Measurements from ENCODE around the gene HELZ2.

The HELZ2 gene

DNA sequence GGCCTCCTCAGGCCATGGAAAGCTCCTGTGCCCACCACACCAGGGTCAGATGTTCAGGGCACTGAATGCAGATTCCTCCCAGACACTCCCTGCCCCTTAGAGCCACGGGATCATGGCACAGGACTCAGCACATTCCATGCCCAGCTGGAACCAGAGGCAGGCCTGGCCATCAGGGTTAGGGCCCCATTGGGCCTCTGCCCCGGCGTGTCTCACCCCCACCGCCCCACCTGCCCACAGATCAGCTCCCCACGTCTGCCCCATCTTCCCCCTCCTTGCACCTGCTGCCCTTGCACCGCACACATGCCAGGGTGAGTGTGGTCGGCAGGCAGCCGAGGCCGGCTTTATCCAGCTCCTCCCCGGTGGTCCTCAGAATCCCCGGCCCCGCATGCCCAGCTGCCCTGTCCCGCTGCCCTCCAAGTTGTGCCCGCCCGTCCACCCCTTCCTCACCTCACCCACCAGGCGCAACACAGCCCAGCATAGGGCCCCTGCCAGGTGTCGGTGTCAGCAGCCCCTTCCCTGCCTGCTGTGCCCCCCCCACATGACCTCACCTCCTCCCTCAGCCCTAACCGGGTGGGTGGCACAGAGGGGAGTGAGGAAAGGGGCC lies 24.3 kb downstream of the HELZ2 start:
- no peak for DNase-seq (ENCODE audit: low read depth in 2 of 2)

- DNase-seq (ENCODE audit: low read depth in 2 of 2), result no peak
Observed at GRCh38 chr20:63549019-63549418, 25.0 kb downstream of the HELZ2 start.

- DNase-seq (ENCODE audit: low read depth in 2 of 2), result no peak
Observed at GRCh38 chr20:63548542-63548941, 25.5 kb downstream of the HELZ2 start.

DNA sequence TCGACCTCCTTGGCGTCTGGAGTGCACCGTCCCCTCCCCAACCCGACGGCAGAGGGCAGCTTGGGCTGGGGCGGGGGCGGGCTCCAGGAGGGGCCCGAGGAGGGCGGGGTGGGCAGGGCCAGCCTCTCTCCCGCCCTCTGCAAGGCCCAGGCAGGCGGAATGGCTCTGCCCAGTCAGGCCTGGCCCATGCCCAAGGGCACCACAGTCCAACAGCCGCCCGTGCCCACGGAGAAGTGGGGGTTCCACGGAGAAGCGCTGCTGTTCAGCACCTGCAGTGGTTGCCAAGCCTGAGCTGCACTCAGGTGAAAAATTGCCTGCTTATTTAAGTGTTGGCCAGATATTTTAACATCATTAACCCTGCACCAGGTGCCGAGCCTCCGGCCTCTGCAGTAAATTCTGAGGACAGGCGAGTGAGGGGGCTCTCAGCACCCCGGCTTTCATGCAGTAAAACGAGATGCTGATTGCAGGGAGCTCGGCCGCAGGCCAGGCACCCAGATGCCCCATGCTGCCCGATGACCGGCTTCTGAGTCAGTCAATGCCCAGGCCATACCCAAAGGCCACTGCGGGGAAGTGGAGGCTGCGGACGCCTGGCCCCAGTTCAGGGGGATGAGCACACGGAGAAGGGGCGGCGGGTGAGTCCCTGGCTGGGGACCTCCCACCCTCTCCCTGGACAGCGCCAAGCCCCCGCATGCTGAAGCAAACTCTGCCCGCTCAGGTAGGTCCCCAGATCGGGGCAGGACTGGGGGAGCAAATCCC lies 26.1 kb downstream of the HELZ2 start, which contains the start of gene SRMS:
TSS of gene SRMS (minus strand) at position 25 of the 756 bp plus-strand sequence. CDS start 286 bp downstream, outside the sequence.
- no peak for DNase-seq (ENCODE audit: low read depth in 2 of 2)

GRCh38 chr20:63546956-63547724 lies 26.9 kb downstream of the HELZ2 start:
- DNase-seq (ENCODE audit: low read depth in 2 of 2), result no peak

DNA sequence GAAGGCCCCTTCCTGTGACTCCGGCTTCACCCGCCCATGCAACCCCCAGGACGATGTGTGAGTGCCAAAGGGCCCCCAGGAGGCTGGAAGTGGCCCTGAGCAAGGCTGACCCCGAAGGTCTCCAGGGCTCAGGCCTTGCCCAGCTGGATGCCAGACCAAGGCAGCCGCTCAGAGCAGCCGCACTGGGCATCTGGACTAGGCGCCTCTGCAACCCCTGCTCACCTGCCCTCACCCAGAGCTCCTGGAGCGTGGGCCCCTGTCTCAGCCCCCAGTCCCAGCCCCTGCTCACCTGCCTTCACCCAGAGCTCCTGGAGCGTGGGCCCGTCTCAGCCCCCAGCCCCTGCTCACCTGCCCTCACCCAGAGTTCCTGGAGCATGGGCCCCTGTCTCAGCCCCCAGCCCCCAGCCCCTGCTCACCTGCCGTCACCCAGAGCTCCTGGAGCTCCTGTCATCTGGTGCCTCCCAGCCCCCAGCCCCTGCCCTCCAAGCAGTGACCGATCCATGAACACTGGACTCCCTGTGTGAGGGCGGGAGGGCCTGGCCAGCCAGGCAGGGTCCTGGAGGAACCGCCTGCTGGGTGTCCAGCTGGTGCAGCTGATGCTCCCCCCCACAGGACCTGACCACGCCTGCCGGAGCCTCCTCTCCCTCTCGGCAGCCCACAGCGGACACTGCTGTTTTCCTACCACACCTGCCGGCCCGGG lies 27.6 kb downstream of the HELZ2 start:
- DNase-seq (ENCODE audit: low read depth in 2 of 2), result no peak

DNA sequence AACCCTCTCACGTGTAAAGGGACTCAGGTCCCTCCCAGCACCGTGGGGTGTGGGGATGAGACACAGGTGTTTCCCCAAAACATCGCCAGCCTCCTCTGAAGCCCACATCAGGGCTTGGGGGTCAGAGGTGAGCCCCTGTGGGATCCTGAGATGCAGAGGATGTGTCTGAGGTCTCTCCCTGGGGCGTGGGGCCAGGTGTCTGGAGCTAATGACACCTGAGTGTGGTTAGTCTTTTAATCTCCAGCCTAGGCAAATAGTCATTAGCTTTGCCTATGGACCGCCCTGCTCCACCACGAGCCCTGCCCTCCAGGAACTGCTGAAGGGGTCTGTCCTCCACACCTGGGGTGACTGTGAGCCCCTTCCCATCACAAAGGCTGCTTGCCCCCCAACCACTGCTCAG lies 28.2 kb downstream of the HELZ2 start:
- no peak for DNase-seq (ENCODE audit: low read depth in 2 of 2)

DNA sequence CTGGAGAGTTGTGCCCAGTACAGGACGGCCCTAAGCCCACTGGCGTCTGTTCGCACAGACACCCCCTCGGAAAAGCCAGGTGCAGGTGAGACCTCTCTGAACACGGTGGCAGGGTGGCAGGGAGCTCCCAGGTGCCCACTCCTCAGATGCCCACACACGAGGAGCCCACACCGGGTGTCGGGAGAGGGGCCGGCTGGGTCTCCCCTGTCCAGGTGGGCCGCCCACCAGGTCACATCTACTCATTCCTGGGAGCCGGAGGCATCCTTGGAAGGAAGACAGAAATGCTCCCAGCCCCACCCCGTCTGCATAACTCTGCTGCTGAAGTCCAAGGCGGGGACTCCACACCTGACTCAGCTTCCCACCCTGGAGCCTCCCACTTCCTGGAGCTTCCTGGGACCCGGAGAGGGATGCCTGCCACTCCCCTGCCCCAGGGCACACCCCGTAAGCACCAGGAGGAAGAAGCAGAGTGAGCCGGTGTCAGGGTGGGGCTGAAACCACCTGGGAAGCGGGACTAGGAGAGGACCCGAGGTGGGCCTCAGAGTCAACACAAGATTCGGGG lies 29.0 kb downstream of the HELZ2 start:
- DNase-seq (ENCODE audit: low read depth in 2 of 2), result no peak

DNA sequence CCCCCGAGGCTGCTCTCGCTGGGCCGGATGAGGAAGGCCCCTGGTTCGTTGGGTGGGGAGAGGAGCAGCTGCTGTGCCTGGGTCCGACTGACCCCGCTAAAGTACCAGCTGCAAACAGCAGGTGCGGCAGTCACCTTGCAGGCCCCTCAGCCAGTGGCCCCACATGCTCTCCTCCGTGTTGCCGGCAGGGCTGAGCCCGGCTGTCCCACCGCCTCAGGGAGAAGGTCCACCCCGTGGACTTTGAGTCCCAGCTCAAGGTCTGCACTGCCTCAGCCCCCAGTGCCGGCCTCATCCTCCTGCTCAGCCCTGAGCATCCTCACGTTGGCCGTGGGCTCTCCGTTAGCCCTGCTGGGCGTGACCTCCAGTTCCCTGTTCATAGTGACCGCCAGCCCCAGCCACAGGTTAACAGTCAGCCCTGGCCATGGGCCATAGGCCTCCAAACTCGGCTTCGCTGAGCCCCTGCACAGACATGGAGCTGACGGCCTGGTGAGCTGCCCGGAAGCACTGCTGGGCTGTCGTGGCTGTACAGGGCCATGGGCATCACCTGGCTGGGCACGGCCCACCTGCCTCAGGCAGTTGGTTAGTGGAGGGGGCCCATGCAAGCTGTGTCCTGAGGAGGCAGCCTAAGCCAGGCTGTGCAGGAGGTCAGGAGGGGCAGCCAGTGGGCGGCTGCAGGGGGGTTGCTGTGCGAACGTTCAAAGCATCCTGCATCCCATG lies 29.6 kb downstream of the HELZ2 start:
- DNase-seq (ENCODE audit: low read depth in 2 of 2), result no peak

- no peak for DNase-seq (ENCODE audit: low read depth in 2 of 2)
Observed at GRCh38 chr20:63543733-63544132, 30.3 kb downstream of the HELZ2 start.

GRCh38 chr20:63543131-63543530 lies 30.9 kb downstream of the HELZ2 start:
- DNase-seq (ENCODE audit: low read depth in 2 of 2), result no peak

- no peak for DNase-seq (ENCODE audit: low read depth in 2 of 2)
Observed at GRCh38 chr20:63542696-63543095, 31.3 kb downstream of the HELZ2 start.

DNA sequence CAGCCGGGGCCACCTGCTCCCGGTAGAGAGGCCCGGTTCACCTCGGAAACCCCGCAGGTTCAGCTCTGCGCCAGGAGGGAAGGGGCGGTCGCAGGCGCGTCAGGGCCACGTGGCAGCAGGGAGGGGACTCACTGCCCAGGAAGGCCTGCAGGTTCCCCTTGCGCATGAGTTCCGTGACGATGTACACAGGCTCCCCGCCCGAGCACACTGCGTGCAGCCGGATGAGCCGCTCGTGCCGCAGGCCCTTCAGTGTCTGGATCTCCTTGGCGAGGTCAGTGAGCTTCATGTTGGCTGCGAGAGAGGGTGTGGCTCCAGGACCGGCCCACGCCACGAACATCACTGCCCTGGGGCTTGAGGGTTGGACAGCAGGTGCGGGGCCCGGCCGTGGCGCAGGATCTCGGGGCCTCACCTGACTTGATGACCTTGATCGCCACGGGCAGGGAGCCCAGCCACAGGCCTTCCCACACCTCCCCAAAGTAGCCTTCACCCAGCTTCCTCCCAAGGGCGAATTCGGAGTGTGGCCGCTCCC lies 31.9 kb downstream of the HELZ2 start:
- DNase-seq (ENCODE audit: low read depth in 2 of 2), result no peak

DNA sequence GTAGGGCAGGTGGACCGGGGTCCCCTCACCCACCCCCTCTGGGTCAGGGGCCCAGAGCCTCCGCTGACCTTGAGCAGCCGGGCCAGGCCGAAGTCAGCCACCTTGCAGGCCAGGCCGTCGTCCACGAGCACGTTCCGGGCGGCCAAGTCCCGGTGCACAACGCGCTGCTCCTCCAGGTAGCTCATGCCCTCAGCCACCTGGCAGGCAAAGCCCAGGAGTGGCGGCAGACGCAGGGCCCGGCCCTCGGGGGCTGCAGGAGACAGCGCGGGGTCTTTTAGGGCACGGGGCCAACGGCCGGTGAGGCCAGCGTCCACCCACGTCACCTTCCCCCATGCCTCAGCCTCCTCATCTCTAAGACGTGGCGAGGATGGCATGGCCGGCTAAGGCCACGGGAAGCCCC lies 32.7 kb downstream of the HELZ2 start:
- no peak for DNase-seq (ENCODE audit: low read depth in 2 of 2)

GRCh38 chr20:63540417-63541186 lies 33.4 kb downstream of the HELZ2 start:
- no peak for DNase-seq (ENCODE audit: low read depth in 2 of 2)

GRCh38 chr20:63539441-63540370 lies 34.3 kb downstream of the HELZ2 start:
- DNase-seq (ENCODE audit: low read depth in 2 of 2), result no peak

DNA sequence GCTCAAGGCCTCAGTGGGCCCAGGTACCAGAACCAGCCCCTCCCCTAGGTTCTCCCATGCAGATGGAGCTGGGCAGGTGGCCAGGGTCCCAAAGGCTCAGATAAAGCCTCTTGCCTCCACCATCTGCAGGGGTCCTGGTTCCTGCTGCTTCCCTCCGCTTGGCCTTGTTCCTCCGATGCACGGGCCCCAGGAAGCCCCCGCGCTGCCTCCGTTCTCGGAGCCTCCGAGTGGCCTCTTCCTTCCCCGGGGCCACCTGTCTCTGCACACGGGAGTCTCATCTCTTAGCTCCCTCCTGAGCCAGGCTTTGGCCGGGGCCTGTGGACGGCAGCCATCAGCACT lies 35.0 kb downstream of the HELZ2 start:
- DNase-seq (ENCODE audit: low read depth in 2 of 2), result no peak

GRCh38 chr20:63538204-63539091 lies 35.6 kb downstream of the HELZ2 start:
- no peak for DNase-seq (ENCODE audit: low read depth in 2 of 2)
